Measurements from ENCODE around the gene STRA6.

The STRA6 gene

GRCh38 chr15:74131628-74132413 lies 70.8 kb downstream of the STRA6 start:
- DNase-seq (ENCODE audit: low spot score): no peak

DNA sequence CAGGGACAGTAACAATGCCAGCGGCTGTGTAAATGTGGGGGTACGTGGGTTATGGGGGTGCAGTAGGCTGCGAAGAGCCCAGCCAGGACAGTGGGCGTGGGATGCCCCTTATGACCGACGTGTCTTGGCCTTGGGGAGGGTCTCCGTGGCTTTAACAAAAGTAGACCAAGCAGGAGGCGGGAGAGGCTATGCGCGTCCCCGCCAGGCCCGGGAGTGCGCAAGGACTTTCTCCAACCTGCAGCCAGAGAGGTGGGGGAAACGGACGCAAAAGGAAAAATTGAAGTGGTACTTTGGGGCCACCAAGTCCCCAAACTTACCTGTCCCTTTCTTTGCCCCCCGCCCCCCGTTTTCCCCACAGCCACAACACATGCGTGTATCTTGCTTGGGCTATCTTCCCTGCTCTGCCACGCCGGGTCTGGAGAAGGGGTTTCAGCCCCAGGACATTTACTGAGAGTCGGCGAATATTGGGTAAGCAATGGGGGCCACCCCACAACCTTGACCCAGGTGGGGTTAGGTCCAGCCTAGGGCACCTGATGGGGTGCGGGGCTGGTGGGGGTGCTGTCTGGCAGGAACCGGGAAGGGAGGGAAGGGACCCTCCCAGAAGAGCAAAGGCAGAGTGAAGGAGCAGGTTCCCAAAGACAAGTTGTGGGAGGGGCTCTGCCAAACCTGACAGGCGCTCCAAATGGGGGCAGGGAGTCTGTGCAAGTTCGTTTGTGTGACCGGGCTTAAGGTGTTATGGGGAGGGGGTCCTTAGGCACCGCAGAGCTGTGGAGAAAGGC lies 71.5 kb downstream of the STRA6 start:
- DNase-seq (ENCODE audit: low spot score): no peak

DNA sequence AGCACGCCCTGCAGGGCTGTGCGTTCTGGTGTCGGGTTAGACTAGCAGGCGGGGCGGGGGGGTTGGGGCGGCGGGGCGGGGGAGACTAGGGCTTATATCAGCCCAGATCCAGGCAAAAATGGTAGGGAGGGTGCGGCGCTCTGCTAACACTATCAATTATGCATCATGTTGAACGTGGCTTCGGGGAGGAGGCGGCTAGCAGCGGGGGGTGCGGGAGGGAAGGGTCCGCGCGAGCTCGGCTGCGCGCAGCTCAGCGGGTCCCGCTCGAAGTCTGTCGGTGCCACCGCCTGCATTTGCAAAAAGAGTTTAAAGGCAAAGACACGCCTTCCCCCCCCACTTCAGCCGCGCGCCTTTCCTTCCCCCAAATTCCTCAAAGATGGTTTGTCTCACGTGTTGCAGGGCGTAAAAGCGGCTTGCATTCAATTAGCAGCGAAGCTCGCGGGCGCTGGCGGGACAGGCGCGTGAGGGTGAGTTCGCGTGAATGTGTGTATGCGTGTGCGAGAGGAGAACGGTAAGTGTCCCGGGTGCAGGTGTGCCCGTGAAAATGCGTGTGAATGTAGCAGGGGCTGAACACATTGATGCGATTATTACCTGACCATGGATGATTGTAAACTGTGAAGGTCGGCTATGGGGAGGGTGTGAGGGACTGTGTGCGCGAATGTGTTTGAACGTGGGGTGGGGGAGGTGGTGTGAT lies 72.3 kb downstream of the STRA6 start, which contains the start of gene ISLR2:
Gene ISLR2 (plus strand): TSS at position 432 of the 694 bp plus-strand sequence. CDS start 2,169 bp downstream, outside the sequence.
- no peak for DNase-seq (ENCODE audit: low spot score)

GRCh38 chr15:74129586-74130154 lies 72.9 kb downstream of the STRA6 start:
- DNase-seq (ENCODE audit: low spot score): no peak
